H9 (cell line): ENCODE data around the gene TMA7B. TPM values are rescaled to one million over a fixed set of nuclear protein-coding genes. Genes with fewer than 3 reads are reported as not detected.

ENCODE experiments used
- DNase-seq: peaks from one replicate; pipeline ENCODE4 v3.0.0-alpha.2; 2017
- H2AFZ ChIP-seq: one replicate; pipeline ENCODE4 v1.6.1; 2013; ENCODE audit warnings: mild to moderate bottlenecking, low read length, control low read depth, moderate library complexity
- H2AK5ac ChIP-seq: 2 replicates; pipeline ENCODE4 v1.6.1; 2013; ENCODE audit warnings: low read length, control low read depth, mixed read lengths; ENCODE audit not compliant: insufficient read length
- H2BK120ac ChIP-seq: one replicate; pipeline ENCODE4 v1.6.1; 2013; ENCODE audit warnings: low read depth, mild to moderate bottlenecking, low read length, control low read depth, inconsistent platforms; ENCODE audit not compliant: poor library complexity, severe bottlenecking
- H2BK12ac ChIP-seq: 2 replicates; pipeline ENCODE4 v1.6.1; 2013; ENCODE audit warnings: low read length, control low read depth, mixed read lengths, low read depth; ENCODE audit not compliant: insufficient read length
- H2BK15ac ChIP-seq: 2 replicates; pipeline ENCODE4 v1.6.1; 2013; ENCODE audit warnings: low read depth, low read length, control low read depth
- H2BK20ac ChIP-seq: one replicate; pipeline ENCODE4 v1.6.1; 2013; ENCODE audit warnings: low read depth, mild to moderate bottlenecking, low read length, control low read depth, inconsistent platforms; ENCODE audit not compliant: poor library complexity, severe bottlenecking
- H2BK5ac ChIP-seq: 2 replicates; pipeline ENCODE4 v1.6.1; 2013; ENCODE audit warnings: low read length, control low read depth, mixed read lengths; ENCODE audit not compliant: insufficient read length
- H3K14ac ChIP-seq: 2 replicates; pipeline ENCODE4 v1.6.1; 2013; ENCODE audit warnings: low read length, control low read depth; ENCODE audit not compliant: insufficient read depth
- H3K18ac ChIP-seq: 2 replicates; pipeline ENCODE4 v1.6.1; 2013; ENCODE audit warnings: low read depth, mild to moderate bottlenecking, mixed read lengths, low read length, control low read depth; ENCODE audit not compliant: insufficient read length
- H3K23ac ChIP-seq: 2 replicates; pipeline ENCODE4 v1.6.1; 2013; ENCODE audit warnings: low read length, control low read depth, mixed read lengths, low read depth; ENCODE audit not compliant: insufficient read length
- H3K23me2 ChIP-seq: 2 replicates; pipeline ENCODE4 v1.6.1; 2013; ENCODE audit warnings: low read depth, mild to moderate bottlenecking, mixed read lengths, low read length, control low read depth; ENCODE audit not compliant: insufficient read length, poor library complexity, severe bottlenecking
- H3K27ac ChIP-seq: 2 replicates; pipeline ENCODE4 v1.5.1; 2013; ENCODE audit warnings: low read length, control low read depth, mixed read lengths, low read depth; ENCODE audit not compliant: insufficient read length
- H3K27me3 ChIP-seq: 2 replicates; pipeline ENCODE4 v1.6.1; 2013; ENCODE audit warnings: low read length, control low read depth, inconsistent platforms; ENCODE audit not compliant: insufficient read depth
- H3K4ac ChIP-seq: 2 replicates; pipeline ENCODE4 v1.6.1; 2013; ENCODE audit warnings: low read depth, mild to moderate bottlenecking, control low read depth, inconsistent platforms, low read length, moderate library complexity
- H3K4me1 ChIP-seq: 2 replicates; pipeline ENCODE4 v1.6.1; 2013; ENCODE audit warnings: low read length, control low read depth, inconsistent platforms; ENCODE audit not compliant: insufficient read depth
- H3K4me2 ChIP-seq: 2 replicates; pipeline ENCODE4 v1.6.1; 2013; ENCODE audit warnings: low read length, control low read depth, mixed read lengths; ENCODE audit not compliant: insufficient read length, insufficient read depth
- H3K56ac ChIP-seq: 2 replicates; pipeline ENCODE4 v1.6.1; 2013; ENCODE audit warnings: low read depth, mild to moderate bottlenecking, mixed read lengths, low read length, control low read depth; ENCODE audit not compliant: insufficient read length
- H3K79me1 ChIP-seq: 2 replicates; pipeline ENCODE4 v1.6.1; 2013; ENCODE audit warnings: low read depth, mild to moderate bottlenecking, moderate library complexity, low read length, control low read depth, inconsistent platforms; ENCODE audit not compliant: insufficient read depth, poor library complexity, severe bottlenecking
- H3K79me2 ChIP-seq: 2 replicates; pipeline ENCODE4 v1.6.1; 2013; ENCODE audit warnings: low read length, control low read depth, inconsistent platforms; ENCODE audit not compliant: insufficient read depth
- H3K9ac ChIP-seq: 2 replicates; pipeline ENCODE4 v1.6.1; 2013; ENCODE audit warnings: low read length, control low read depth, mixed read lengths; ENCODE audit not compliant: insufficient read length; ENCODE audit errors: extremely low read depth
- H3K9me3 ChIP-seq: one replicate; pipeline ENCODE4 v1.6.1; 2013; ENCODE audit warnings: low read depth, low read length, inconsistent platforms; ENCODE audit not compliant: control insufficient read depth
- H3T11ph ChIP-seq: one replicate; pipeline ENCODE4 v1.6.1; 2013; ENCODE audit warnings: mild to moderate bottlenecking, low read length, control low read depth, inconsistent platforms
- H4K20me1 ChIP-seq: one replicate; pipeline ENCODE4 v1.6.1; 2013; ENCODE audit not compliant: control insufficient read depth, insufficient read length, insufficient read depth
- H4K5ac ChIP-seq: 2 replicates; pipeline ENCODE4 v1.6.1; 2013; ENCODE audit warnings: low read depth, mild to moderate bottlenecking, mixed read lengths, low read length, control low read depth; ENCODE audit not compliant: insufficient read length
- H4K8ac ChIP-seq: replicated peaks from 2 replicates; pipeline ENCODE4 v1.6.1; 2013; ENCODE audit warnings: low read length, control low read depth, mixed read lengths, low read depth; ENCODE audit not compliant: insufficient read length
- H4K91ac ChIP-seq: 2 replicates; pipeline ENCODE4 v1.6.1; 2013; ENCODE audit warnings: low read depth, mild to moderate bottlenecking, moderate library complexity, mixed read lengths, low read length, control low read depth; ENCODE audit not compliant: insufficient read length
- H3K27ac Mint-ChIP-seq, 3 experiments: 2 replicates in 2 of 3; 3 replicates in 1 of 3; pipeline ENCODE4 v1.8.0; 2020 to 2021; ENCODE audit warnings: mixed read lengths in 3 of 3, mild to moderate bottlenecking in 1 of 3, moderate library complexity in 1 of 3
- H3K27me3 Mint-ChIP-seq: 2 replicates; pipeline ENCODE4 v1.8.0; 2021; ENCODE audit warnings: low read depth, mild to moderate bottlenecking, moderate library complexity, mixed read lengths
- H3K36me3 Mint-ChIP-seq, 3 experiments: 2 replicates in 2 of 3; 3 replicates in 1 of 3; pipeline ENCODE4 v1.8.0; 2020 to 2021; ENCODE audit warnings: low read depth in 3 of 3, mixed read lengths in 3 of 3; ENCODE audit not compliant: insufficient read depth in 1 of 3
- H3K4me1 Mint-ChIP-seq, 2 experiments: 2 replicates each; pipeline ENCODE4 v1.8.0; 2020; ENCODE audit warnings: mixed read lengths in 2 of 2
- H3K4me3 Mint-ChIP-seq, 2 experiments: 2 replicates in 1 of 2; 3 replicates in 1 of 2; pipeline ENCODE4 v1.8.0; 2020 to 2021; ENCODE audit warnings: mild to moderate bottlenecking in 2 of 2, mixed read lengths in 2 of 2, moderate library complexity in 1 of 2
- H3K9me3 Mint-ChIP-seq, 2 experiments: 2 replicates in 1 of 2; 3 replicates in 1 of 2; pipeline ENCODE4 v1.8.0; 2020; ENCODE audit warnings: mild to moderate bottlenecking in 2 of 2, mixed read lengths in 2 of 2, moderate library complexity in 1 of 2
- WGBS: extraction: QIAGEN DNeasy Blood & Tissue Kit; methylation state at CpG from one replicate; pipeline ENCODE4 v1.1.7; 2013; ENCODE audit warnings: missing lambda C conversion rate, low lambda C conversion rate, mixed read lengths; ENCODE audit not compliant: insufficient read length; ENCODE audit errors: extremely low coverage; 5-methylcytosine and 5-hydroxymethylcytosine counted together
- total RNA-seq: library from RNA; stranded (reverse); gene quantifications from 2 replicates; pipeline ENCODE4 v1.2.1, GENCODE V29; 2021
- TF ChIP-seq, protein P1 (sequence below): fragments of 200-600 bp; sonication (generic); conservative IDR thresholded peaks from 3 replicates; pipeline ENCODE4 v1.8.0; 2021; ENCODE audit warnings: antibody characterized with exemption, mild to moderate bottlenecking

Gene TMA7B
- total RNA-seq, 1 experiment from 2014 or later, result not detected

DNA sequence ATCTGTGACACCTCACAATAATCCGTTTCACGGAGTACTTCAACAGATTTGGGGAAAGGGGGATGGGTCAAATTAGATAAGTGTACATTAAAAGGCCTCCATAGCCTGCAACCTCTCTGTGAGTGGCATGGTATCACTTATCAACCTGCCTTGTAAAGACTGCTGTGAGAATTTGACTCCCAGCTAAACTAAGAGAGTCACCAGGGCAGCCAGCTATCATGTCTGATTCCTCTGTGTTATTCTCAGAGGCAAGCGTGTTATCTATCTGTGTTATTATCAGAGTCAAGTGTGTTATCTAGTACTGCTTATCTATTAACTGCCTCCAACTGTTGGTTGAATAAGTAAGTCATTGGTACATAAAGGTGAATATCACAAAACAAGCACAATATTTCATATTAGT, 30.5 kb downstream of the TMA7B start:
- Histone ChIP-seq H3K14ac (no peak overlapping the region), H3K23ac (no peak overlapping the region), H3K4me1 (0 out of 2 replicates have a peak, but pooled peaks cover 2% of the 10 kb centered on the region), H2BK5ac (no peak overlapping the region), H4K20me1 (no peaks in the 10 kb centered on the region), H2AK5ac (no peak overlapping the region), H2AFZ (no peak overlapping the region), H4K8ac (no peak overlapping the region), H3K4me2 (no peak overlapping the region), H2BK120ac (no peak overlapping the region), H3K27ac (no peak overlapping the region), H3K79me1 (no peaks in the 10 kb centered on the region), H3K4ac (no peak overlapping the region), H3K9me3 (no peaks in the 10 kb centered on the region), H3K18ac (no peak overlapping the region), H4K91ac (no peak overlapping the region), H3K56ac (no peak overlapping the region), H2BK12ac (no peak overlapping the region), H3K9ac (no peak overlapping the region), H3K23me2 (peaks cover 8% of the 10 kb centered on the region), H2BK20ac (no peak overlapping the region), H3K79me2 (no peaks in the 10 kb centered on the region; the same call in 1 of the 2 replicates), H2BK15ac (no peak overlapping the region), H3K27me3 (no peaks in the 10 kb centered on the region), H4K5ac (no peak overlapping the region), H3T11ph (no peak overlapping the region)
- TF ChIP-seq, protein P1, sequence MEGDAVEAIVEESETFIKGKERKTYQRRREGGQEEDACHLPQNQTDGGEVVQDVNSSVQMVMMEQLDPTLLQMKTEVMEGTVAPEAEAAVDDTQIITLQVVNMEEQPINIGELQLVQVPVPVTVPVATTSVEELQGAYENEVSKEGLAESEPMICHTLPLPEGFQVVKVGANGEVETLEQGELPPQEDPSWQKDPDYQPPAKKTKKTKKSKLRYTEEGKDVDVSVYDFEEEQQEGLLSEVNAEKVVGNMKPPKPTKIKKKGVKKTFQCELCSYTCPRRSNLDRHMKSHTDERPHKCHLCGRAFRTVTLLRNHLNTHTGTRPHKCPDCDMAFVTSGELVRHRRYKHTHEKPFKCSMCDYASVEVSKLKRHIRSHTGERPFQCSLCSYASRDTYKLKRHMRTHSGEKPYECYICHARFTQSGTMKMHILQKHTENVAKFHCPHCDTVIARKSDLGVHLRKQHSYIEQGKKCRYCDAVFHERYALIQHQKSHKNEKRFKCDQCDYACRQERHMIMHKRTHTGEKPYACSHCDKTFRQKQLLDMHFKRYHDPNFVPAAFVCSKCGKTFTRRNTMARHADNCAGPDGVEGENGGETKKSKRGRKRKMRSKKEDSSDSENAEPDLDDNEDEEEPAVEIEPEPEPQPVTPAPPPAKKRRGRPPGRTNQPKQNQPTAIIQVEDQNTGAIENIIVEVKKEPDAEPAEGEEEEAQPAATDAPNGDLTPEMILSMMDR, result no peak
- DNase-seq, result no peak
- H3K9me3 Mint-ChIP-seq, result no peaks in the 10 kb centered on the region
- H3K4me3 Mint-ChIP-seq, result no peak overlapping the region
- no peaks in the 10 kb centered on the region for H3K36me3 Mint-ChIP-seq
- WGBS, result no CpG with 5 or more reads among the region's 3 CpGs
- peaks cover 78% of the 10 kb centered on the region for H3K27me3 Mint-ChIP-seq
- peaks cover 11 to 19% of the 10 kb centered on the region in 2 experiments; a peak in 3 of 4 replicates for H3K4me1 Mint-ChIP-seq
- no peak overlapping the region for H3K27ac Mint-ChIP-seq
